T-helper 1 cell treated with Interleukin-12 subunit alpha and Interleukin-12 subunit beta and Interleukin-4 antibody, amounts not matched to agents 30 ng/mL and 1 ng/mL, for 36 hours (primary cell): Measurements from ENCODE around the gene METTL8. TPM values are rescaled to one million over a fixed set of nuclear protein-coding genes. Genes with fewer than 3 reads are reported as not detected.

Experiments
- intact Hi-C: fragments of 100-400 bp; cut with micrococcal nuclease; formaldehyde crosslinking; loops from one replicate; pipeline ENCODE4 v1.15.1; 2024
- total RNA-seq: library from RNA; stranded (reverse); gene quantifications from 2 replicates; pipeline ENCODE4 v1.2.3, GENCODE V29; 2022

The METTL8 gene
- total RNA-seq: 13.8 and 19.8 TPM in 2 replicates

GRCh38 chr2:171433763-171434012, at the start of gene METTL8:
Gene METTL8, minus strand, starts transcription at chr2:171433990. Its CDS starts 41,805 bp downstream, at chr2:171392185.
- intact Hi-C loops: loop anchor here (1.0 to 10.0 kb wide), 18 partner anchors 17 to 1849 kb away; partner anchors contain the start of genes CFAP210, DYNC1I2, ERICH2 and HAT1

- intact Hi-C loops: no loop called here
These were observed 49.1 kb upstream of the METTL8 start for GRCh38 chr2:171482877-171483276.

DNA sequence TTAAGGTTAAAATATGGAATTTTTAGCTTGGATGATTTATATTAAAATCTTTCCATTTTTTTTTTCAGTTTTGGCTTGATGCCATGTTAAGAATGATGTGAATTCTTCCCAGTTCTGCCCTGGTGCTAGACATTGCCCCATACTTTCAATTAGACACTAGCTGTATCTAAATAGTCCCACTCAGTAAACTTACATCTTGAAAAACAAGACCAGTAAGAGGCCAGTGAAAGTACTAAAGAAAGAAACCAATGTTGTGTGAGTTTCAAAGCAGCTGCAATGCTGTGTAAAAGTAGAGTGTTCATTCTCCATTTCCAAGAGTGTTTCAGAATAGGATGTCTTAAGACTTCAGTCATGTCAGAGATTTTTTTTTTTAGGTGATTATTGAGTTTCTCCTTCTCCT, 48.5 kb upstream of the METTL8 start:
- intact Hi-C loops: no loop called here

GRCh38 chr2:171480908-171481307, 47.1 kb upstream of the METTL8 start:
- intact Hi-C loops: no loop called here

DNA sequence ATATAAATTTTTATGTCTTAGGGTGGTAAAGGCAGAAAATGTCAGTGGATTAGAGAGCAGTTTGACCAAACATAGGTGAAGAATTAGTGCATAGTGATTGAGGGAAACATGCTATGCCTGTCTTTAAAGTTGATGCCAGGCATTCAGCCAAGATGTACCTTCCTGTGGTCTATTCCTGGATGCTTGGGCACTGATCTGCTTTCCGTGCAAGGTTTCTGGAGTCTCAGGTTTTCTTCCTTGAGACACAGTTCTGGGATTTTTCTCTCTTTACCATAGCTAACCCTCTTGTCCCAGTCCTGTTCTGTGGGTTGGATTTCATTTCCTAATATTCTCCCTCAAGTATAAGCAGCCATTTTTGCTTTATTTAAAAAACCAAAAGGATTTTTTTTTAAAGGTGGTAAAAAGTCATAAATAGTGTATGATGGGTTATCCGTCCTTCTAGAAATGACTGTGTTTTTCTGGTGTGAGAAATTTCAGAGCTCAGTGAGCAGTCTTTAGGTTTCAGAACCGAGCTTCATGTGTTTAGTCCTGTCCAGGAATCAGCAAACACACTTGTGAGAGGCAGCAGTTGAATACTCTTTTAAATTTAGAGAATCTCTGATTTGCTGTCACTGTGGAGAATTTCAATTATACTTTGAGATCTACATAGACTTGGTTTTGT, 45.5 kb upstream of the METTL8 start:
- intact Hi-C loops: no loop called here

GRCh38 chr2:171478345-171478744, 44.6 kb upstream of the METTL8 start:
- intact Hi-C loops: no loop called here

GRCh38 chr2:171475979-171476378, 42.2 kb upstream of the METTL8 start:
- intact Hi-C loops: no loop called here

- intact Hi-C loops: no loop called here
These were observed 36.3 kb upstream of the METTL8 start for GRCh38 chr2:171470129-171470528.

DNA sequence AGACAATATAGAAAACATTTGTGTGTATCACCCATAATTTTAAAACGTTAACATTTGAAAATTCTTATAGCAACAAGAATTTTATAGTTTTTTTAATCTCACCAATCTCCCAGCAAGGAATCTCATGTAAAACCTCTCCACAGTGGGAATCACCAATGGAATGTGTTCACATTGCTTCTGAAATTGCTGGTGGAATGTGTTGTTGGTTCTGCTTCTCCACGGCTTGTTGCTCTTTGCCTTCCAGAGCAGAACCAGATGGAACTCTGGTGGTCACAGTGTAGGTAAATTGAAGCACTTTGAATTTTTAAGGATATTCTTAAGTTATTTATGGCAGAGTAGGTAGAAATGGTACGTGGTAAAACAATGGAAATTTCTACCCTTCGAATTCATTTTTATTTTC, 35.4 kb upstream of the METTL8 start:
- intact Hi-C loops: no loop called here

DNA sequence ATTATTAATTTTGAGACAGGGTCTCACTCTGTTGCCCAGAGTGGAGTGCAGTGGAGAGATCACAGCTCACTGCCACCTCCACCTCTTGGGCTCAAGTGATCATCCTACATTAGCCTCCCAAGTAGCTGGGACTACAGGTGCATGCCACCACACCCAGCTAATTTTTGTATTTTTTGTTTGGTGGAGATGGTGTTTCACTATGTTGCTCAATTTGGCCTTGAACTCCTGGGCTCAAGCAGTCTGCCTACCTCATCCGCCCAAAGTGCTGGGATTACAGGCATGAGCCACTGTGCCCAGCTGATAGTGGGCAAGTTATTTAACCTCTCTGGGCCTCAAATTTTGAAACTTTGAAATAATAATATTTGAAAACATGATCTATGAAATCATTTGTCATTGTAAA, 26.7 kb upstream of the METTL8 start:
- intact Hi-C loops: no loop called here

- intact Hi-C loops: no loop called here
These were observed 25.7 kb upstream of the METTL8 start for GRCh38 chr2:171459498-171459897.

GRCh38 chr2:171452773-171453172, 19.0 kb upstream of the METTL8 start:
- intact Hi-C loops: no loop called here

GRCh38 chr2:171451074-171451473, 17.3 kb upstream of the METTL8 start:
- intact Hi-C loops: no loop called here

GRCh38 chr2:171447675-171448074, 13.9 kb upstream of the METTL8 start:
- intact Hi-C loops: loop anchor here (1.0 kb wide), 1 partner anchor 474 kb away; no protein-coding TSS in a partner anchor

DNA sequence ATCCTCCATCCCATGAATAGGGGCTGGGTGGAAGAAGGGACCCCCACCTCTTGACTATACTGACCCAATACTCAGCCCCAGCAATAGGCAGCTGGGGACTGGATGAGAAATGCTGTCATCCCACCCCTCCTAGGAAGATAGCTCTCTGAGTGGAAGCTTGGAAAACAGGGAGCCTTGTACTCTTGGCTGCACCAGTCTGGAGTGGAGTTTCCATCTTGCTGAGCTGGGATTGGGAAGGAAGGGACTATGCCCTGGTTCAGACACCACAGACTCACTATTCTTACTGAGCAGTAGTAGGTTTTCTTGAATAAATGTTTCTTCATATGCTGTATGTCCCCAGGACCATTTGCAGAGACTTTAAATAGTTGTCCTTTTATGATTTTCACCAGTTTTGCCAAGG, 7.7 kb upstream of the METTL8 start:
- intact Hi-C loops: no loop called here

GRCh38 chr2:171436307-171436706, 2.5 kb upstream of the METTL8 start:
- intact Hi-C loops: loop anchor here (10.0 kb wide), 3 partner anchors 458 to 1612 kb away; partner anchors contain the start of genes METTL5, SLC25A12 and UBR3

DNA sequence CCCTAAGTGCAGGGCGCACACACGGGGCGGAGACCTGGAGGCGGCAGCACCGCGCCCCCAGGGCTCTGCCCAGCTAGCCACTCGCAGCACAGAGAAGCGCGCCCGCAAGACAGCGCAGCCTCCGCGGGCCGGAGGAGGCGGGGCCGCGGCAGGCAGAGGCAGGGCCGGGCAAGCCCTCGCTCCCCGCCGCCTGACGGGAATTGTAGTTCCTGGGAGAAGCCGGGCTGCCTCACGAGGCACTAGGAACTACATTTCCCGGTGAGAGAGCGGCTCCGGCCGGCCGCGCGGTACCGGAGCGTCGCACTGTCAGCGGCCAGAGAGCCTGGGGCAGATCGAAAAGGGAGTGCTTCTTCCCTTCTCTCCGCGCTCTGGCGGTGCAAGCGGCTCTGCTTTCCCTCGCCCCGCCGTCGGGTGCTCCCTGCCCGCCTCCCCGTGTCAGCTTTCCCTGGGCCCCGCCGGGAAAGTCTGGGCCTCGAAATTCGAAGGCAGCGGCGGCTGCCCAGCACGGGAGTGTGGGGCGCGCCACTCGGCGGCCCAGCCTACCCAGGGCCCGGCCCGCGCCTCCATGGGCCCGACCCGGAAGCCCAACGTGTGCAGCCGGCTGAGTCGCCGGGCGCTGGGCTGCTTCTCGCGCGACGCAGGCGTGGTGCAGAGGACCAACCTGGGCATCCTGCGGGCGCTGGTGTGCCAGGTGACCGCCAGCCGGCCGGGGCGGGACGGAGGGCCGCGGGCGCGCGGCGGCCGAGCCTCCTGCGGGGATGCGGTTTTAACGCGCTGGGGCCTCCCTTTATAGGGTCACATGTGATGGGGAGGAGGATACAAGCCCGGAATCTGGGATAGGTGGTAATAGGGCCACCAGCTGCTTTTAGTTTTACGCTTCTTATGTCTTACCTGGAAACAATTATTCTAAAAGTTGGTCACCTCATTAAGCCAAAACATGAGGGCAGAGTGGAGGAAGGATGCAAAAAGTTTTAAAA, 511 bp upstream of the METTL8 start, which contains the start of gene DCAF17:
TSS of gene DCAF17 (plus strand) at position 214 of the 977 bp plus-strand sequence. CDS start at position 566, 352 bp downstream.
- intact Hi-C loops: loop anchor here (1.0 to 10.0 kb wide), 18 partner anchors 18 to 1850 kb away; partner anchors contain the start of genes CFAP210, DYNC1I2, ERICH2 and HAT1

DNA sequence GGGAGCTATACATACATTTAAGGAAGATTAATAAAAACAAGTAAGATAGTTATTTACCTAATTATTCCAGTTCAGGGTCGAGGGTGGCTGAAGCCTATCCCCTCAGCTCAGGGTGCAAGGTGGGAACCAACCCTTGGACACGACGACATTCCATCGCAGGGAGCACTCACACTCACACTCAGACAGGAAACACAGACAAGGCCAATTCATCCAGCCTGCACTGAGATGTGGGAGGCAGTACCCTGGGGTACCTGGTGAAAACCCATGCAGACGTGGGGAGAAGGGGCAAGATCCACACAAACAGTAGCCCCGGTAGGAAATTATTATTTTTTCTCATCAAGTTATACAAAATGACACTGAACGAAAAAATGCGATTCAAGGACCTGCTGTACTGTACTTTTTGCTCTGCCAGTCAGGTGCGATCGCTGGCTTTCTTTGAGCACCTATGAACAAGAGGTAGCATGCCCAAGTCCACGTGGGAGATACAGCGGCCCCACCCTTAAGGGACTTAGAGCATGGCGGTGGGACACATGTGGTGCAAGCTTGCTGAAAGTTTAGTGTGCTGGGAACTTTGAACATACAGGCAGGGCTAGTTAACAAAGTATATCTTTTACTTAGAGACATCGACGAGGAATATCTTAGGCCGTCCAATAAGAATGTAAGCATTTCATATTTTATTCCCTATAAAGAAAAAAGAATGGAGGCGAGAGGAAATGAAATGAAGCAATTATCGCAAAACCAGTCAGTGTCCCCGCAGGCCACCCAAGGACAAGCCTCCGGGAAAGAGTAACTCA, 624 bp downstream of the METTL8 start:
- intact Hi-C loops: loop anchor here (5.0 to 10.0 kb wide), 6 partner anchors 116 to 1608 kb away; partner anchors contain the start of genes ERICH2, METTL5, SLC25A12 and UBR3

GRCh38 chr2:171432206-171432968, 1.4 kb downstream of the METTL8 start:
- intact Hi-C loops: loop anchor here (5.0 to 10.0 kb wide), 6 partner anchors 115 to 1608 kb away; partner anchors contain the start of genes ERICH2, METTL5, SLC25A12 and UBR3

DNA sequence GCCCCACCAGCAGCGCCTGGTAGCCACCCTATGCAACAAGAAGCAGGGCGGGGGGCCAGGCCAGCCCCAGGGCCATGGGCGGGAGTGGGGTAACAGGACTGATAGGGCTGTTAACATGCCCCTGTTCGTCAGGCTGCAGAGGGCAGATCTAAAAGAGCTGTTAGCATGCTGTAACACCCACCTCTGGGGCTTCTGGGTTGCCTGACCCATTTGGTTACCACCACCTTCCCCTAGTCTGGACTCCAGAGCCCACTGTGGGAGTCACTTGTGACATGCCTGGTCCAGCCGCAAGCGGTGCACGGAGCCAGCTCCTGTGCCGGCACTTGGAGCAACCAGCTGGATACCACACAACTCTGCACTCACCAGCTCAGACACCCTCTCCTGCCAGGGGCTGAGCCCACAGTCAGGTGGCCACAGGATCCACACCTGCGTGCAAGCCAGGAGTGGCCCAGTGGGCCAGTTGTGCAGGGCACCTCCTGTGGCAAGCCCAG, 2.1 kb downstream of the METTL8 start:
- intact Hi-C loops: loop anchor here (5.0 to 10.0 kb wide), 6 partner anchors 114 to 1607 kb away; partner anchors contain the start of genes ERICH2, METTL5, SLC25A12 and UBR3
